ENCODE data around the gene C7orf57.

DNA sequence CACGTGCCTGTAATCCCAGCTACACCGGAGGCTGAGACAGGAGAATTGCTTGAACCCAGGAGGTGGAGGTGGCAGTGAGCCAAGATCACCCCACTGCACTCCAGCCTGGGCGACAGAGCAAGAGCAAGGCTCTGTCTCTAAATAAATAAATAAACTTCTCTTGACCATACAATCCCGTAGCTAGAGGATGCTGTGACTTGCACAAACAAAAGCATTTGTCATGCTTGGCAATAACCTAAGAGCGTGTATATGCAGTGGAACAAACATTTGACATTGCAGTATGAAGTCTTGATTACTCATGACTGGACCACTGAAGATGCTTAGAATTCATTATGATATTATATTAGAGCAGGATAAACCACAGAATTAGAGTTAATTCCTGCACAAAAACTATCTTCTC lies 1.4 kb upstream of the C7orf57 start:
- no peak for TF ChIP-seq POLR2AphosphoS5 (IDR thresholded peaks at IDR 0.05)
- no peak for TF ChIP-seq POLR2A (IDR thresholded peaks at IDR 0.05)

Measured in gastroesophageal sphincter (tissue), 2 donors.